IPS DF 6.9 (cell line): ENCODE measurements around the gene TANK.
A peak's percentile ranks its signal among the peaks of the same experiment; 100 is the strongest.

Experiments
- DNase-seq: peaks from one replicate; pipeline ENCODE4 v3.0.0-alpha.2; 2013; ENCODE audit warnings: low read depth, low spot score
- H3K27ac ChIP-seq: one replicate; pipeline ENCODE4 v1.5.1; 2013; ENCODE audit warnings: low read length, control low read depth
- H3K27me3 ChIP-seq: 2 replicates; pipeline ENCODE4 v1.6.1; 2013; ENCODE audit warnings: mild to moderate bottlenecking, low read length; ENCODE audit not compliant: control insufficient read depth, insufficient read depth
- H3K36me3 ChIP-seq: 2 replicates; pipeline ENCODE4 v1.6.1; 2013; ENCODE audit warnings: low read length; ENCODE audit not compliant: control insufficient read depth, insufficient read depth
- H3K4me1 ChIP-seq: 2 replicates; pipeline ENCODE4 v1.6.1; 2013; ENCODE audit warnings: low read length; ENCODE audit not compliant: control insufficient read depth, insufficient read depth
- H3K4me3 ChIP-seq: 2 replicates; pipeline ENCODE4 v1.5.1; 2013; ENCODE audit warnings: mild to moderate bottlenecking, low read length
- H3K9me3 ChIP-seq: 2 replicates; pipeline ENCODE4 v1.6.1; 2013; ENCODE audit warnings: low read length, inconsistent platforms; ENCODE audit not compliant: control insufficient read depth, insufficient read depth
- WGBS: extraction: QIAGEN DNeasy Blood & Tissue Kit; methylation state at CpG from one replicate; pipeline ENCODE4 v1.1.7; 2013; ENCODE audit warnings: mixed read lengths, missing lambda C conversion rate; ENCODE audit not compliant: insufficient read length, insufficient coverage; 5-methylcytosine and 5-hydroxymethylcytosine counted together

Gene TANK

DNA sequence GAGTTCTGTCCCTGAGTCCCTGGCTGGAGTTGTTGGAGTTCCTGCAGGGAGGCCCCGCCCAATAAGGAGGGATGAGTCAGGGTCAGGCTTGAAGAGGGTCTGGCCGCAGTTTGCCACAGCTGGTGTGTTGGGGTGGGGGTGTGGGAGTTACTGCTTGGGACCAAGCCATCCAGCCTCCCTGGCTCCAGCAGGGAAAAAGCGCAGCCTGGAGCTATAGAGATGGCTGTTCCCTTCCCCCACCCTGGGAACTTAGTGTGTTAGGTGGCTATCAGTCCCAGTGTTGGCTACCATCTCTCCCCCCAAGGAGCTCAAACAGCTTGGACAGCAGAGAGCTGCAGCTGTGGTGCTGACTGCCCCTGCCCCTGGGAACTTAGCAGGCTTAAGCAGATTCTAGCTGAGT is 13.2 kb upstream of the TANK start:
- no peak overlapping the region for H3K4me3 ChIP-seq
- no peaks in the 10 kb centered on the region for H3K27me3 ChIP-seq
- no peak for DNase-seq
- H3K9me3 ChIP-seq = no peaks in the 10 kb centered on the region
- WGBS = no CpG with 5 or more reads among the region's 3 CpGs
- no peaks in the 10 kb centered on the region for H3K4me1 ChIP-seq
- H3K36me3 ChIP-seq = no peaks in the 10 kb centered on the region
- H3K27ac ChIP-seq = no peak overlapping the region

- H3K4me3 ChIP-seq = no peak overlapping the region
- no peak overlapping the region for H3K27ac ChIP-seq
- no peaks in the 10 kb centered on the region for H3K27me3 ChIP-seq
- no peaks in the 10 kb centered on the region for H3K36me3 ChIP-seq
- no peak for DNase-seq
- no CpG with 5 or more reads among the region's 1 CpG for WGBS
- H3K9me3 ChIP-seq = no peaks in the 10 kb centered on the region
- H3K4me1 ChIP-seq = no peaks in the 10 kb centered on the region
Measured at GRCh38 chr2:161147856-161148255, 12.4 kb upstream of the TANK start.

DNA sequence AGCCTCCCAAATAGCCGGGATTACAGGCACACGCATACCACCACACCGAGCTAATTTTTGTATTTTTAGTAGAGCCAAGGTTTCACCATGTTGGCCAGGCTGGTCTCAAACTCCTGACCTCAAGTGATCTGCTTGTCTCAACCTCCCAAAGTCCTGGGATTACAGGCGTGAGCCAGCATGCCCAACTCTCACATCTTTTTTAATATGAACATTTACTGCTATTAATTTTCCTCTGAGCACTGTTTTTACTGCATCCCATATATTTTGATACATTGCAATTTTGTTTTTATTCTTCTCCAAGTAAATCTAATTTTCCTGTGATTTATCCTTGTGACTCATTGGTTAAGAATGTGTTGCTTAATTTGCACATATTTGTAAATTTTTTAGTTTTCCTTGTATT is 9.5 kb upstream of the TANK start:
- H3K4me1 ChIP-seq = no peaks in the 10 kb centered on the region
- no peak overlapping the region for H3K4me3 ChIP-seq
- no peak overlapping the region for H3K27ac ChIP-seq
- no CpG with 5 or more reads among the region's 4 CpGs for WGBS
- no peaks in the 10 kb centered on the region for H3K27me3 ChIP-seq
- no peaks in the 10 kb centered on the region for H3K9me3 ChIP-seq
- DNase-seq = no peak
- no peaks in the 10 kb centered on the region for H3K36me3 ChIP-seq

DNA sequence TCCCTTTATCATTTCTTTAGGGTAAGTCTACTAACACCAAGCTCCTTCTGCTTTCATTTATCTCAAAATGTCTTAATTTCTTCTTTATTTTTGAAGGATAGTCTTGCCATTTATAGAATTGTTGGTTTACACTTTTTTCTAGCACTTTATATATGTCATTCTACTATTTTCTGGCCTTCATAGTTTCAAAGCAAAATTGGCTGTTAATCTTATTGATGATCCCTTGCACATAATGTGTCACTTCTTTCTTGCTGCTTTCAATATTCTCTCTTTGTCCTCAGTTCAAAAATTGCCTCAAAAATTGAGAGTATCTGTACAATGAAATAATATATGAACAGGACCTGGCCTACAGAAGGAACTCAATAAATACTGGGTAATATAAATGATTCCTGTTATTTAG is 7.9 kb upstream of the TANK start:
- H3K4me3 ChIP-seq = no peak overlapping the region
- H3K27me3 ChIP-seq = no peaks in the 10 kb centered on the region
- no peaks in the 10 kb centered on the region for H3K36me3 ChIP-seq
- no peak overlapping the region for H3K27ac ChIP-seq
- no peaks in the 10 kb centered on the region for H3K4me1 ChIP-seq
- no peaks in the 10 kb centered on the region for H3K9me3 ChIP-seq
- no peak for DNase-seq

DNA sequence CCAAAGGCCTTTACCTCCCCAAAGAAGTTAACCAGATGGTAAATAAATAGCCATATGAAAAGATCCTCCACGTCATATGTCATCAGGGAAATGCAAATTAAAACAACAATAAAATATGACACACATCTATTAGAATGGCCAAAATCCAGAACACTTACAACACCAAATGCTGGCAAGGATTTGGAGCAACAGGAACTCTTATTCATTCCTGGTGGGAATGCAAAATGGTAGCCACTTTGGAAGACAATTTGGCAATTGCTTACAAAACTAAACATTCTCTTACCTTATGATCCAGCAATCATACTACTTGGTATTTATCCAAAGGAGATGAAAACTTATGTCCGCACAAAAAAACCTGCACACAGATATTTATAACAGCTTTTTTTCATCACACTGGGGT is 1.3 kb upstream of the TANK start:
- Histone ChIP-seq H3K4me3 (no peak overlapping the region), H3K9me3 (no peaks in the 10 kb centered on the region)

GRCh38 chr2:161159456-161160225 is 587 bp upstream of the TANK start:
- no peak overlapping the region for H3K27ac ChIP-seq
- no peak overlapping the region for H3K4me3 ChIP-seq
- H3K4me1 ChIP-seq = no peaks in the 10 kb centered on the region
- H3K36me3 ChIP-seq = no peaks in the 10 kb centered on the region
- H3K9me3 ChIP-seq = no peaks in the 10 kb centered on the region
- H3K27me3 ChIP-seq = no peaks in the 10 kb centered on the region
- no peak for DNase-seq
- no CpG with 5 or more reads among the region's 9 CpGs for WGBS

More for the DNA sequence above, 1.3 kb upstream of the TANK start:
- DNase-seq = no peak
- H3K27me3 ChIP-seq = no peaks in the 10 kb centered on the region
- H3K27ac ChIP-seq = no peak overlapping the region
- no peaks in the 10 kb centered on the region for H3K36me3 ChIP-seq
- no peaks in the 10 kb centered on the region for H3K4me1 ChIP-seq
- no CpG with 5 or more reads among the region's 2 CpGs for WGBS

DNA sequence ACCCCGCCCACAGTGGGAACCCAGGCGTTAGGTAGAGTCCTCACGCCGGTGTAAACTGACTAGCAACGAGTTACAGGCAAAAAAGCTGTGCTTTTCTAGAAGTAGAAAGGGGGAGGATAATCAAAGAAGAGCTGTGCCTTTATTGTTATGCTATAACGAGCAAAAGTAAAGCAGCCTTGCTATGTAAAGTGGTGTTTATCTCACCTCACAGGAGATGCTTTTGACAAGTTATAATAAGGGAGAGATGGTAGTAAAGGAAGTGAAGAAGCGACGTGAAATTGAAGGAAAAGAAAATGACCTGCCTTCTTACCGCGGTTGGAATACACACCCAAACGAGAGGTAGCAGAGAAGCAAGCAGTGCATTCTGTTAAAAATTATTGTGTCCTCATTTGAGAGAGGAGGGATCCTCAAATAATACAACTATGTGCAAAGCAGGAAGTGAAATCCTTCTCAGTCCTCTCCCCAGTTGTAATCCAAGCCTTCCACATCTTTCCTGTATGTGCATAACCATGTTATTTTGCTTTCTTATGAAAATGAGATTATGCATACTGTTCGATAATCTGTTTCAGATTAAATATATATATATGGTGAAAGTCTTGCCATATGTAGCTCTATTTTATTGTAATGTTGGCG is 962 bp downstream of the TANK start:
- Histone ChIP-seq H3K27me3 (no peaks in the 10 kb centered on the region), H3K4me3 (peak overlapping the region; percentile 68; the same call in 1 of the 2 replicates), H3K27ac (no peak overlapping the region), H3K4me1 (no peaks in the 10 kb centered on the region), H3K36me3 (no peaks in the 10 kb centered on the region), H3K9me3 (no peaks in the 10 kb centered on the region)
- DNase-seq = no peak
- no CpG with 5 or more reads among the region's 13 CpGs for WGBS

- WGBS = no CpG with 5 or more reads among the region's 2 CpGs
- H3K27me3 ChIP-seq = no peaks in the 10 kb centered on the region
- H3K27ac ChIP-seq = no peak overlapping the region
- no peaks in the 10 kb centered on the region for H3K4me1 ChIP-seq
- no peaks in the 10 kb centered on the region for H3K36me3 ChIP-seq
- DNase-seq = no peak
- H3K4me3 ChIP-seq = no peak overlapping the region
- no peaks in the 10 kb centered on the region for H3K9me3 ChIP-seq
Measured at GRCh38 chr2:161163440-161163839, 3.2 kb downstream of the TANK start.

GRCh38 chr2:161164161-161164560 is 3.9 kb downstream of the TANK start:
- Histone ChIP-seq H3K36me3 (no peaks in the 10 kb centered on the region), H3K4me1 (no peaks in the 10 kb centered on the region), H3K27me3 (no peaks in the 10 kb centered on the region), H3K4me3 (no peak overlapping the region), H3K9me3 (no peaks in the 10 kb centered on the region), H3K27ac (no peak overlapping the region)
- whole genome bisulfite sequencing = no CpG with 5 or more reads among the region's 6 CpGs
- DNase-seq = no peak

DNA sequence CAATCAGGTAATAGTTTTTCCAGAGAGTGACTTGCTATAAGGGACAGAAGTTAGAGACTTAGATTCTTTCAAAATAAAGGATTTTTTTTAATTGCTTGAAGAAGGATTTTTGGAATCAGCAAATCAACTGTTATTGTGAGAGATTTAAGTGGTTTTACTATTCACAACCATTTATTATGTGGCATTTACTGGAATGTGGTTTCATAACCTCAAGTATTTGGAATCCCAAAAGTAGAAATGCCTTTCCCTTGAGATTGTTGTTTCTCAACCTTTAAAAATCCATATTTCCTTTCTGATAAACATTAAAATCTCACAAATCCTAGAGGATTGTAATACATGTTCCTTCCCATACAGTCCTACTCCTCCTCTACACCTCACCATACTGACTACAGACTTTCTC is 5.0 kb downstream of the TANK start:
- no peaks in the 10 kb centered on the region for H3K4me1 ChIP-seq
- no peak overlapping the region for H3K4me3 ChIP-seq
- DNase-seq = no peak
- no peaks in the 10 kb centered on the region for H3K27me3 ChIP-seq
- H3K9me3 ChIP-seq = no peaks in the 10 kb centered on the region
- no peak overlapping the region for H3K27ac ChIP-seq
- H3K36me3 ChIP-seq = no peaks in the 10 kb centered on the region

- Histone ChIP-seq H3K4me1 (no peaks in the 10 kb centered on the region), H3K36me3 (no peaks in the 10 kb centered on the region), H3K27me3 (no peaks in the 10 kb centered on the region), H3K4me3 (no peak overlapping the region), H3K9me3 (no peaks in the 10 kb centered on the region), H3K27ac (no peak overlapping the region)
- no peak for DNase-seq
- no CpG with 5 or more reads among the region's 1 CpG for WGBS
Measured at GRCh38 chr2:161165811-161166210, 5.6 kb downstream of the TANK start.
